ENCODE data around the gene LY6G6C. TPM values are rescaled to one million over a fixed set of nuclear protein-coding genes. Genes with fewer than 3 reads are reported as not detected.

The LY6G6C gene
- total and polyA plus RNA-seq, 8 donors: 0.17 to 0.75 (median 0.43) TPM; not detected in 2

- DNase-seq: no peak
- no peak overlapping the region for H3K4me3 ChIP-seq
- H3K9me3 ChIP-seq: no peaks in the 10 kb centered on the region
- no peaks in the 10 kb centered on the region for H3K4me1 ChIP-seq
- ATAC-seq: no peak
- H3K36me3 ChIP-seq: no peaks in the 10 kb centered on the region
- no peak for TF ChIP-seq CTCF (IDR thresholded peaks at IDR 0.05)
- H3K27ac ChIP-seq: no peak overlapping the region
- no peaks in the 10 kb centered on the region for H3K27me3 ChIP-seq
- intact Hi-C loops (cut with DNase I): no loop called here
These were observed 31.3 kb upstream of the LY6G6C start for GRCh38 chr6:31752739-31753319.

- Histone ChIP-seq H3K4me1 (no peaks in the 10 kb centered on the region), H3K36me3 (no peaks in the 10 kb centered on the region), H3K27me3 (no peaks in the 10 kb centered on the region), H3K4me3 (no peak overlapping the region), H3K9me3 (no peaks in the 10 kb centered on the region), H3K27ac (no peak overlapping the region)
- intact Hi-C loops (cut with DNase I): no loop called here
- no peak for DNase-seq
- TF ChIP-seq CTCF (IDR thresholded peaks at IDR 0.05): no peak
- no peak for ATAC-seq
These were observed 29.0 kb upstream of the LY6G6C start for GRCh38 chr6:31750411-31751022.

GRCh38 chr6:31749301-31750036 lies 27.9 kb upstream of the LY6G6C start:
- DNase-seq (no peak), ATAC-seq (no peak)
- intact Hi-C loops (cut with DNase I): no loop called here
- Histone ChIP-seq H3K27ac (no peak overlapping the region), H3K9me3 (no peaks in the 10 kb centered on the region), H3K27me3 (no peaks in the 10 kb centered on the region), H3K4me3 (no peak overlapping the region), H3K4me1 (no peaks in the 10 kb centered on the region), H3K36me3 (no peaks in the 10 kb centered on the region)
- TF ChIP-seq CTCF (IDR thresholded peaks at IDR 0.05): no peak

- Histone ChIP-seq H3K9me3 (no peaks in the 10 kb centered on the region), H3K4me1 (peaks cover 5 to 10% of the 10 kb centered on the region in 2 donors), H3K27me3 (no peaks in the 10 kb centered on the region), H3K27ac (no peak overlapping the region), H3K36me3 (no peaks in the 10 kb centered on the region), H3K4me3 (no peak overlapping the region)
- intact Hi-C loops (cut with DNase I): no loop called here
- no peak for DNase-seq
- no peak for ATAC-seq
- TF ChIP-seq CTCF (IDR thresholded peaks at IDR 0.05): no peak
These were observed 22.9 kb upstream of the LY6G6C start for GRCh38 chr6:31744422-31744821.

- Histone ChIP-seq H3K4me1 (peaks cover 16 to 24% of the 10 kb centered on the region in 2 donors), H3K4me3 (no peak overlapping the region), H3K9me3 (no peaks in the 10 kb centered on the region), H3K27me3 (no peaks in the 10 kb centered on the region), H3K27ac (no peak overlapping the region), H3K36me3 (no peaks in the 10 kb centered on the region)
- TF ChIP-seq CTCF (IDR thresholded peaks at IDR 0.05): no peak
- no peak for ATAC-seq
- intact Hi-C loops (cut with DNase I): no loop called here
- no peak for DNase-seq
These were observed 21.3 kb upstream of the LY6G6C start for GRCh38 chr6:31742894-31743293.
